GM18909 (cell line): ENCODE results near the gene NKX1-1.

Experiments
- ATAC-seq: cut with Tn5 transposase; IDR thresholded peaks from one replicate; pipeline ENCODE4 v1.9.1; 2021; ENCODE audit warnings: mild to moderate bottlenecking; ENCODE audit not compliant: unreplicated experiment, poor library complexity

The NKX1-1 gene

DNA sequence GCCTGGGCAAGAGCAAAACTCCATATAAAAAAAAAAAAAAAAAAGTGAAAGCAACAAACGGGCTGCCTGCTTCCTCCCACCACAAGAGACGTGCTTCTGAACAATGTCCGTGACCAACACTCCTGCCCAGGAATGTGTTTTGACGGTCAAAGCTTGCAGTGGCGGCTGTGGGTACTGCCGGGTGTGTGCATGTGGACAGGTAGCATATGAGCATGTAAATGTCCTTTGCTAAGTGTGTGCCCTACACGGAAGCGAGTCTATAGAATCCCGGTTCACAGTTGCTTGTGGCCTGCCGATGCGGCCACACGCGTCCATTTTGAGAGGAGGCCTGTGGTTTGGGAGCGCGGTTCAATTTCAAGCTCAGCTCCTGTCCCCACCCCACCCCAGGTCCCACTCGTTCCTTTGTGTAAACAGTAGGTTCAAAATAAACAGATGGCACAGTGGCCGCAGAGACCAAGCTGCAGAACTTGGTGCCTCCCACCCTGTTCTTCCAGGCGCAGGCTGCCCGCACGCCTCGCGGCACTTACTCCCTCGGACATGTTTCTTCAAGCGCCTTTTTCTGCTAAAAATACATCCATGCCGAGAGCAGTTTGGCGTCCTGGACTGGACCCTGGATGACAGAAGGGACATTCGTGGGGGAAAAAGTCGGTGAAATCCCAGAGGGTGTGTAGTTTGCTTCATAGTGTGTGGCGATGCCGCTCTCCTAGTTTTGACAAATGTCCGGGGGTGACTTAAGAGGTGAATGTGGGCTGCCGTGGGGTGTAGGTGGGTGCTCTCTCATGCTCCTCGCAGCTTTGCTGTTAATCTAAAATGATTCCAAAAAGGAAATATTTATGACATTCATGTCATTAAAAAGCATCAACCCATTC lies 11.5 kb upstream of the NKX1-1 start:
- ATAC-seq: no peak

DNA sequence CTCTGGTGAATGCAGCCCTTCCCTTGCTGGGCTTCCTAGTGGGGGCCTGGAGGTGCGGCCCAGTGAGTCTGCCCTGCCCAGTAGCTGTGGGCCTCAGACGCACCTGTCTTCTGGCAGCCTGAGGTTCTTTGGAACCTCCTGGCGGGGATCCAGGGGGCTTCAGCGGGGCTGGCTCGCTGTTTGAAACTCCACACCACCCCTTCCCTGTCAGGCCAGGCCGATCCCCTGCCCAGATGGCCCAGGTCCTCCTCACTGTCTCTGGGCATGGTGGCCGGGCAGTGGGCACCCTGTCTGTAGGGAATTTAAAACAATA lies 10.7 kb upstream of the NKX1-1 start:
- no peak for ATAC-seq

DNA sequence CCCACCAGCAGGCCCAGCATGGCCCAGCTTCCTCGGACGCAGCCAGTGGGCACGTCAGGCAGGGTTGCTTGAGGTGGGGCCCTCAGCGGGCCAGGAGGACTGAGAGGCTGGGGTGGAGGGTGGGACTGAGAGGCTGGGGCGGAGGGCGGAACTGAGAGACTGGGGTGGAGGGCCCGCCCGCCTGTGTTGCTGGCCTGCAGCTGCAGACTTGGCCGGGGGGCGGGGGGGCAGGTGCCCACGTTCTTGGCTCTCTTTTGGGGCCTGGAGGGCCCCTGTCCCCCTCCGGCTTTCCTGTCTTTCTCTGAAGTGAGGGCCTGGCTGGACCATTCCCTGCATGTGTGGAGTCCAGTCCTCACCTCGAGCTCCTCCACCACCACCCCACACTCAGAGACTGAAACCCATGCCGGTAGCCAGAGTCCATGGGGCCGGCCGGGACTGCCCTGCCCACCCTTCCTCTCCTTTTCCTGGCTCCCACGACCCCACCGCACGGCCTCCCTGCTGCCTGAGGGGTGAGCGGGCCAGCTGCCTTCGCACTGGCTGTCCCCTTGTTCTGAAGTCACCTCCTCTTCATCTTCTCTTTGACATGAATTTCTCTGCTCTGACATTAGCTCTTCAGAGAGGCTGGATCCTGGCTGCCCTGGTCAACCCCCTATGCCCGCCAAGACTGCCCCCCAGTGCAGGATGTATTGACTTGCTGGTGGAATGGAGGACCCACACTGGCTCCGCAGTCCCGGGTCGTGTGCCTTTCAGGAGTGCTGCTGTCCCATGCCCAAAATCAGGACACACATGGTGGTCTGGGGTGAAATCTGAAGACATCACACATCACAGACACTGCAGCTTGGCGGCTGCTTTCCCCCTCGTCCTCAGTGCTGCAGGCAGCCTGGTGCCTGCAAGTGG lies 10.1 kb upstream of the NKX1-1 start:
- no peak for ATAC-seq

DNA sequence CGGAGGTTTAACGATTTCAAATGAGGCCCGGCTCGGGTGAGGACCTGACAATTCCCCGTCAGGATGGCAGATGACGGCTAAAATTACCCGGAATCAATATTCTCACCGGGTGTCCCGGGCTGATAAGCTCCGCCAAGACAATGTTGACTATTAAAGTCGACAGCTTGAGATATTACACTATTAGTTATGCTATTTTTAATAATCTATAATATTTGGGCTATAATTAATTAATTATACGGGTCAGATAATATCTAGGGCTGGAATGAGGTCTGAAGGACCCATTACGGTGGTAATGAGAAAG lies 9.4 kb upstream of the NKX1-1 start:
- no peak for ATAC-seq

DNA sequence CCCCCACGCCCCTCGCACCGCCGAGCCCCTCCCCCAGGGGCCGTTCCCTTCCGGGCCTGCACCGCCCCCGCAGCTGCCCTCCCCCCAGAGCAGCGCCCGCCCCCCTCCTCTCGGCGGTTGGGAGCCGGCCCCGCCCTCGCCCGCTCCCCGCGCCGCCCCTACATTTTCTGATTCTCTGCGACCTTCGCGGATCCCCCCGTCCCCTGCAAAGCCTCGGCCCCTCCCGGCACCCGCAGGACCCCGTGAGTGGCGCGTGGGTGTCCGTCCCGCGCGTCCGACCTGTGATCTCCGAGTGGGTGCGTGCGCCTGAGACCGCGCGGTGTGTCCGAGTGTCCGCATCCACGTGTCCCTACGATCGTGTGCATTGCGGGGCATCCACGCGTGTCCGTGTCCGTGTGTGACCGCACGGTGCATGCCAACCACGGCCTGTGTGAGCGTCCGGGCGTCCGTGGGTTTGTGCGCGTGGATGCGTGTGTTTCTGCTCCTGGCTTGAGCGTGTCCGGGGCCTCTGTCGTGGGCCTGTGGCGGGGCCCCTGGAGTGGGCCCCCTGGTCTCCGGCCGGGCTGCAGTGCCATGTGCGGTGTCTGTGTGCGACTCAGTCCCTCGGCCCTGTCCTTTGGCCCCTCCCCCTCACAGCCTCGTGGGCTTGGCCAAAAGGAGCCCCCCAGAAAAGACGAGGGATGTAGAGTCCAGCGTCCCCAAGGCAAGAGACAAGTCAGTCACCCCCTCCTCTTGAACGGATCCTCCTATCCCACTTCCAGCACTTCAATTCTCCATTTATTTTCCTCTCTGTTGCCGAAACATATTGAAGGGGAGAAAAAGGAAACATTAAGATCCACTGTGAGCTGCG lies 8.8 kb upstream of the NKX1-1 start:
- no peak for ATAC-seq

DNA sequence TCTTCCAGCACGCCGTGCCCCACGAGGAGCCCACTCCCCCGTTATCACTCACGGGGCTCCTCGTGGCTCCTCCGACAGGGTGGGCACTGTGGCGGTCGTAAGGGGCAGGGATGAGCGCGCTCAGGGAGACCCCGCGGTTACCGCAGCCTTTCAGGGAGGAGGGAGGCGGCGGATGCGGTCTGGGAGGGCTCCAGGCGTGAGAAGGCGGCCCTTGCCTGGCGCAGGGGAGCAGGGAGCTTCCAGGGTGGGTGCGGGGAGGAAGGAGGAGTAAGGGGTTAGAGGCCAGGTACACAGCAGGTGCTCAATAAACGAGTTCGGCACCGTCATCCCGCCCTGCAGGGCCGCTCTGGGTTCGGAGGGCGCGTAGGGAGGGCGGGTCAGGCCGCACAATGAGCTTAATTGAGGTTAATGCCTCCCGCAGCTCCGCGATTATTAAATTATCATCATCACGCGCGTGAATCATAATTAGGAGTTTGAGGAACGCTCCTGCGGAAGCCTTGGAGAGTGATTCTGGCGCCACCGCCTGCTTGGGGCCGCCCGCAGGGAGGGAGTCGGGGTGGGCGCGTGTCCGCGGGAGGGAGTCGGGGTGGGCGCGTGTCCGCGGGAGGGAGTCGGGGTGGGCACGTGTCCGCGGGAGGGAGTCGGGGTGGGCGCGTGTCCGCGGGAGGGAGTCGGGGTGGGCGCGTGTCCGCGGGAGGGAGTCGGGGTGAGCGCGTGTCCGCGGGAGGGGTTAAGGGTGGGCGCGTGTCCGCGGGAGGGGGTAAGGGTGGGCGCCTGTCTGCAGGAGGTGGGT lies 7.6 kb upstream of the NKX1-1 start:
- no peak for ATAC-seq

DNA sequence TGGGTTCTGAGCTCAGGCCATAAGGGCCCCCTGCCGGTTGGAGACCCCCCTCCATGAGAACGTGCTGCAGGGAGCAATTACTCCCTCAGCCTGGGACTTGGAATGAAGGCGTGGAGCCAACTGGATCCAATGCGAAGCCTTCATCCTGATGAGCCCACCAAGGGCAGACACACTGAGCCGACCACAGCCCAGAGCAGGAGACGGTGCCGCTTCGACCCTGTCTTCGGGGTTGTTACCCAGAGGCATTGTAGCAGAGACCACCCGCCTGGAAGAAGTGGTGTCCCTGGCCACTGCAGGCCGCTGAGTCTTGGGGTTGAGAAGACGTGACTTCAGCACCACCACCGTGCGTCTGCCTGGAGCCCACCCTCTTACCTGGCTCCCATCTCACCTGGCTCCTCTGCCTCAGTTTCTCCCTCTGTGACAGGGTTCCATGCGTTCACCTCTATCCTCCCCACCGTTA lies 7.0 kb upstream of the NKX1-1 start:
- ATAC-seq: no peak

DNA sequence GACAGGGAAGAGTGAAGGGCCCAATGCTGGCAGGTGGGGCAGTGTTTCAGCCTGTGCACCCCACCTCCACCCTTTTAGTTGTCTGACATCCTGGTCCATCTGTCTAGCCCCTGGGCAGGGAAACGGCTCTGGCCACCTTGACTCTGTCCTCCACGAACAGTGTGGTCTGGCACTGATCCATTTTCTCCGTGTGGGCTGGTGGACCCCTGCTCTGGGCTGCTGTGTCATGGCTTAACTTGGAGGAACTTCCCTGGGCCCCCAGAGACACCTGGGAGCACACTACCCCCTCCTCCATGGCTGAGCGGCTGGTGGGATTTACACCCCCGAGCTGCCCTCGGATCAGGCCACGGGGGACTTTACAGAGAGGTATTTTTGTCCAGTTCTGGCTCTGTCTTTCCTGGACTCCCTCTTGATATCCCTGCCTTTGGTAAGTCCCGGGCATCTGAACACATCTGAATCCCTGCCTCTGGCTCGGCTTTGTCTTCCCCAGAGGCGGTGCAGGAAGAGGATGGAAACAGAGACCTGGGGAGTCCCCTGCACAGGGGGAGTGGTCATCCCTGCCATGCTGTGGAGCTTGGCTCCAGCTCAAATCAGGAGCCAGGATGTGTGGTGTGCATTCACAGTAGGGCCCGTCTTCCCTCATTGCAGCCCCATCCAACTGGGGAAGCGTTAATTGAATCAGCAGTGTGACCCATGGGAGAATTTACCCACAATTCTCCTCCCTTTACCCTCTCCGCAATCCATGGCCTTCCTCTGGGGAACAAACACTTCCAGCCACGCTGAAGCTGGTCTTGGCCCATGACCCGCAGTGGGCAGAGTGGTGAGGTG lies 6.3 kb upstream of the NKX1-1 start:
- no peak for ATAC-seq

DNA sequence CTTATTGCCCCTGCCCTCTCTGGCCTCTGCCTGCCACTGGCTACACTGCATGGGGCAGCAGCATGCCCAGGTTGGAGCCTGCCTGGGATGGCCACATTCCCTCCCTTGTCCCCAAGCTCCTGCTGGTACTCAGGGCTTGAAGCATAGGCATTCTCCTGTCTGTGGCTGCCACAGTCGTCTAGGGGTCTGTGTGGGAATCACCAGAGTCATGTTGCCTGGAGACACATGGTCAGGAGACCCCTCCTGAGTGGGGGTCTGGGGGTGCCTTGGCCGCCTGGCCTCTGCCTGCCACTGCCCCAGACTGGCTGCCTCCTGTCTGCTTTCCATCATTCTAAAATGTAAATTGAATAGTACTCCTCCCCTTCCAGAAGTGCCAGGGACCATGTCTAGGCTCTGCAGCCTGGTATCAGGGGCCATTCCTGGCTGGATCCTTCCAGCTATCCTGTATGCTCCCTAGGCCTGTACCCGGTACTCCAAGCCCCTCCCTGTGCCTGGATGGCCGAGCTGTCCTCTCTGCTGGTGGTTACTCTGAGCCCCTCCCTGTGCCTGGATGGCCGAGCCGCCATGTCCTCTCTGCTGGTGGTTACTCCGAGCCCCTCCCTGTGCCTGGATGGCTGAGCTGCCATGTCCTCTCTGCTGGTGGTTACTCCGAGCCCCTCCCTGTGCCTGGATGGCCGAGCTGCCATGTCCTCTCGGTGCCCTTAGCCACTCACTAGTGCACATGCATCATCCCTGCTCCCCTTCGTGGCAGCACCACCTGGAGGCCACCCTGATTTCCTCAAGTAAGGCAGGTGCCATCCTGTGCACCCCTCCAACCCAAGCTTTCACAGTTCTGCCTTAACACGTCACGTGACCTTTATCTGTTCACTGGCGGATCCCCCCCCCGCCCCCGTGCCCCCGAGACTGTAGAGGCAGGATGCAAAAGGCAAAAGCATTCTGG lies 5.5 kb upstream of the NKX1-1 start:
- no peak for ATAC-seq

DNA sequence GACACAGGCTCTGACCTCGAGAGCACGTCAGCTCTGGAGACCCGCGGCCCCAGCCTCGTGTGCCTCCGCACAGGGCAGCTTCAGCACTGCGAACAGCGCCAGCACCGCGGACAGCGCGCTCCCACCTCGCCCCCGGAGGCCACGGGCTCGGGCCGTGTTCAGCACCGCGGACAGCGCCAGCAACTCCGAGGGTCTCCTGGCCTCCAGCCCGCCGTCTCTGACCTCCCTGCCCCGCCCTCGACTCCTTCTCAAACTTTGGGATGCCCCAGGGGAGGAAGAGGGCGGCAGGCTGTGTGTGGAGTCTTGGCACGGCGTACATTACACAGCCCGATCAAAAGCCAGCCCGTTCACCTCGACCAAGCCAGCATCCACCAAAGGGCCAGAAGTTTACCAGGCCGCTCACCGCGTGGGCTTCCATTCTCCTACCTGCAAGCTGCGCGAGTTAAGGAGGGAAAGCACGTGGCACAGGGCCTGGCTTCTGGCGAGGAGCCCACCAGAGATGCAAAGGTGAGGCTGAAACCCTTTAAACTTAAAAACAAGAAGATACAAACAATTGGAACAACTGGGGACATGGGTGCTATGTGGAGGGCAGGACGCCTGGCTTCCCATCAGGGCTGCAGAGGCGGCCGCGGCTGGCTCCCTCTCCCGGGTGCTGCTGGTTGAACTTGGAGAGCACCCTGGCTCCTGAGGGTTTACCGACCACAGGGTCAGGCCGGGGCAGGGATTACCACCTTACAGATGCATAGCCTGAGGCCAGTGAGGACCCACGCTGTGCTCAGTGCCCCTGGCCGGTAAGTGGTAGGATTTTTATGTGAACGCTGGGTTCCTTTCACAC lies 4.5 kb upstream of the NKX1-1 start:
- ATAC-seq: no peak

DNA sequence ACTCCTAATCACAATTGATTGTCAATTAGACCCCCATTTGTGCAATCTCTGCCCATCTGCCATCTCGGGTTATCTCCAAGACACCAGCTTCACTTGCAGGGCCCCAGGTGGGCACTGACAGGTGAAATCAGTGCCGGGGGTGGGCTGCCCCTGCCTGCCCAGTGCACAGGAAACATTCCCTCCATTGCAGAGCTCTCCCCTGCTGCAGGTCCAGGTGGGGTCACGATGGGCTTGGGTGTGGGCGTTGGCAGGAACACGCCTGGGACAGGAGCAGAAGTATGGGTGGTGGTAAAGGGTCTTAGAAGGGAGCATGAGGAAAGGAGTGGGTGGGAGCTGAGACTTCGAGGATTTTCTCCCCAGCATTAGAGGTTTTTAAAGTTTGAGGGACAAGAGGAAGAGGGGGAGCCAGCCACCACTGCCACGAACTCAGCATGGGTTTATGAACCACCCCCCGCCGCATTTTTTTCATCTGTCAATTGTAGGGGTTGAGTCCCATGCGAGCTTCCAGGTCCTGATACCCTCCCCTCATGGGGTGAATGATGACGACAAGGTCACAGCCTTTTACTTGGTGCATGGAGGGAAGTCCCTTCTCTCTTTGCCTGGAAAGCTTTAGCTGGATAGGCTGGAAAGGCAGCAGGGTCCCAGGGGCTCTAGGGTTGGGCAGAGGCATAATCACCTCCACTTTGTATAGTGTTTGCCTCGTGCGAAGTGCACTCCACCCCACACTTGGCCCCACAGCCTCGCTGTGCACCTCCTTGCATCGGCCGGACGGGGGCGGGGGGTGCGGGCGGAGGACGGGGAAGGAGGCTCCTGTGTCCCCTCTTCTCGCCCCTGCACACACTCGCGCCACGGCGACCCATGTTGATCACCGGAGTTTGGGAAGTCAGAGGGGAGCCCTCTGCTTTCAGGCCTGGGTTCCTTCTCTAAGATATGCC lies 3.5 kb upstream of the NKX1-1 start:
- no peak for ATAC-seq

DNA sequence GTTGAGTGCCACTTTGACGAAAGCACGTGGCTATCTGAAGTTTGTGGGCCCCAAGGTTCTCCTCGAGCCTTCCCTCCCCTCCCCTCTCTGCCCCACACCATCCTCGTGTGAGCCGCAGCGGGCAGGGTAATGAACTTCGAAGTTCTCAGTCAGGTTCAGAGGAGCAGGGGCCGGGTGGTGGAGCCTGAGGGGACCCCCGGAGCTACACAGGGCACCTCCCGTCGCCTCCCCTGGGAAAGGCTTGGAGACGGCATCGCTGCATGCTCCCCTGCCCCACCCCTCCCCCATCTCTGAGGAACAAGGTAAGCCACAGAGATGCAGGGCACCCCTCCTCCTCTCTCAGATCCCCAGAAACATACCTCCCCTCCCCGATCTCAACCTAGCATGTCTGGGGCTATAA lies 2.8 kb upstream of the NKX1-1 start:
- ATAC-seq: no peak

DNA sequence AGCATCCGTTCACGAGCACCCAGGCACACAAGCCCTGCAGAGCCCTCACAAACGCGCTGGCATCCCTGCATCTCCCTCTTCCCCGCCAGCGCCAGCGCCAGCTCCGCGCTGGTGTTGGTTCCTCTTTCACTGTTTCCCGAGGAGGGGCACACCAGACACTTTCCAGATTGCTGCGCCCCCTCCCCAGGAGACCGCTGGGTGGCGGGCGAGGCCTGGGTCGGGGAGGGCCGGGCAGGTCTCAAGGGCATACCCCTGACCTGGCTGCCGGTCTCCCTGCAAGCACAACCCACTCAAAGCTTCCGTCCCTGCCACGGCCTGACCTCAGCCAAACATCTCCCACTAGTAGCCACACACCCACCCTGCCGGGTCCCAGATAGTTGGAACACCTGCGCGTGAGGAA lies 2.2 kb upstream of the NKX1-1 start:
- no peak for ATAC-seq

DNA sequence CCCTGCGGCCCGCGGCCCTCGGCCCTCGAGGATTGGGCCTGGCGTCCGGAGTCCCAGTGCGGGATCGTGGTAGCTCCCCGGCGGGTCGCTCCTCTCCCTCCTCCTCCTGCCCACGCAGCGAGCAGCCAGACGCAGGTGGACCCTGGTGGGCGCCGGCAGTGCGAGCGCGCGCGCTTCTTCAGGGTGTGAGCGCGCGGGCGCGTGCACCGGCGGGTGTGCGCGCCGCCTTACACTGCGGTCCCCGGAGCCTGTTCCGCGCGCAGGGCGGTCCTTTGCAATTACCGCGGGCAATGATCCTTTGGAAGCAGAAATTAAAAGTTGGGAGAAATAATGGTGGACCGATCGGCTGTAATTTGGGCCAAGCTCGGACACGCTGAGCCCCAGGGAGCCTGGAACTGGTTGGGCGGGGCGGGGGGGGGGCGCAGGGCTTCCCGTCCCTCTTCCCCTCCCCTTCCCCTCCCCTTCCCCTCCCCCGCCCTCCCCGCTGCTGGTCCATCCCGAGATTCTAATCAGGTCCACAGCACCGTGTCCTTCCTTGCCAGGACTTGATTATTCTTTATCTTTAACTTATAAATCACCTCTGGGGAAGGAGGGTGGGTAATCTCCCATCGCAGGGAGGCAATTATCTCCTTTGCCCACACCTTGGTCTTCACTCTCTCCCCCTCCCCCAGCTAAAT lies 1.6 kb upstream of the NKX1-1 start:
- no peak for ATAC-seq

DNA sequence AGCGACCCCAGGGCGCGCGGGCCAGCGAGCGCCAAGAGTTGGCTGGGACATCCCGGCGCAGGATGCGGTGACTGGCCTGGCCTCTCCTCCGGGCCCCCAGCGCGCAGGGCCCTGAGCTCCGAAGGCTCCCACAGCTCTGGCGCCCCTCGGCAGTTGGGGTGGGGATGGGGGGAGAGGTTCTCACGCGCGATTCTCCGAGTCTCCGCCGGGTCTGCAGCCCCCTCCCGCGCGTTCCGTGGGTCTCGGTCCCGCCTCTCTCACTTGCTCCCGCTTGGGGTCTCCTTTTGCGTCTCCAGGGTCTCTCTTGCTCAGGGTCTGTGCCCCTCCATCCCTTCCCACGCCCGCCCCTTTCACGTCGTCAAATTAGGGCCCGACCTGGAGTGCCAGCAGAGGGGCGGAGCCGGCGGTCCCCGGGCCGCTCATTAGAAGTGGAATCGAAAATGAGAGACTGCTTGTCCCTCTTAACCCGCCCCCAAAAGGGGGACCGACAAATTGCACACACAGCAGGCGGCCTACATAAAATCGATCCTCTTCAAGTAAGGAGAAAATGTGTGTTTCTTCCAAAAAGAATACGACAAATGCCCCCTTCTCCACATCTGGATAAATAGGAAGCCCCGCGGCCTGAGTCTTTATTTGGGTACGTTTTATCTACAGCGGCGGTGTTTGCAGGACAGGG lies 877 bp upstream of the NKX1-1 start:
- no peak for ATAC-seq
